HG03039 (cell line): ENCODE results near the gene BATF3.
"Not testable (repeated sequence)": the region's sequence is repeated elsewhere in the genome, so short reads cannot be mapped to it uniquely, and the experiment has no call there.

ENCODE experiments used
- ATAC-seq: cut with Tn5 transposase; IDR thresholded peaks from one replicate; pipeline ENCODE4 v1.9.1; 2021; ENCODE audit warnings: mild to moderate bottlenecking, moderate library complexity; ENCODE audit not compliant: unreplicated experiment

The BATF3 gene

DNA sequence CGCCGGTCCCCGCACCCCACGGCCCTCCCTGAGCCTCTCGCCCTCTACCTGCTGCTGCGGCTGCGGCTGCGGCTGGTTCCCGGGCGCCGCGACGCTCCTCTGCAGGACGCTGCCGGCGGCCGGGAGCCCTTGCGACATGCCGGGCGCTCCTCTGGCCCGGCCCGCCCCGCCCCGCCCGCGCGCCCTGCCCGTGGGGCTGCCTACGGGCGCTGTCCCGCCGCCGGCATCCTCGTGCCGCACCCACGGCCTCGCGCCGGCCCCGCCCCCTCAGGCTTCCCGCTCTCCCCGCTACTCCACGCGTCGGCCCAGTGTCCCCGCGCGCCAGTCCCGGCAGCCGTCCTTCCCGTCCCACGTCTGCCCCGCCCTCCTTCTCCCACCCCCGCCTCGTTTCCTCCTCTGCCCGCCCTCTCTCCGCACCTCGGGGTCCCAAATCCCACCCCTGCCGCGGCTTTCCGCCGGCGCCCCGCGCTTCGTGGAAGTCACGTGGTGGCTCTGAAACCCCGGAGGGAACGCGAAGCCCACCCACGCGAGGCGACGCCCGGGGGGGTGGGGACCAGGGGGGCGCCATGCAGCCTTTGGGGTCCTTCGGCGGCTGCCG lies at the start of gene BATF3:
BATF3 (minus strand) TSS at position 216 of the 598 bp plus-strand sequence; CDS start at position 138, 78 bp downstream.
- ATAC-seq = peak; percentile 19

GRCh38 chr1:212746546-212746945 lies 46.9 kb upstream of the BATF3 start:
- no peak for ATAC-seq

DNA sequence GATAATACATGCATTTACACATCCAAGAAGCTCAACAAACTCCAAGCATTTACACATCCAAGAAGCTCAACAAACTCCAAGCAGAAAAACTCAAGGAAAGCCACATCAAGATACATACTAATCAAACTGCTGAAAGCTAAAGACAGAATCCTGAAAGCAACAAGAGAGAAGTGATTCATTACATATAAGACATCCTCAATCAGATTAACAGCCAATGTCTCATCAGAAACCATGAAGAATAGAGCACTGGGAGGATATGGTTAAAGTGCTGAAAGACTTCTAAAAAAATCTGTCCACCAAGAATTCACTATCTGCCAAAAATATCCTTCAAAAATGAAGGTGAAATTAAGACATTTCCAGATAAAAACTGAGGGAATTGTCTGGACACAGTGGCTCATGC lies 45.7 kb upstream of the BATF3 start:
- no peak for ATAC-seq

DNA sequence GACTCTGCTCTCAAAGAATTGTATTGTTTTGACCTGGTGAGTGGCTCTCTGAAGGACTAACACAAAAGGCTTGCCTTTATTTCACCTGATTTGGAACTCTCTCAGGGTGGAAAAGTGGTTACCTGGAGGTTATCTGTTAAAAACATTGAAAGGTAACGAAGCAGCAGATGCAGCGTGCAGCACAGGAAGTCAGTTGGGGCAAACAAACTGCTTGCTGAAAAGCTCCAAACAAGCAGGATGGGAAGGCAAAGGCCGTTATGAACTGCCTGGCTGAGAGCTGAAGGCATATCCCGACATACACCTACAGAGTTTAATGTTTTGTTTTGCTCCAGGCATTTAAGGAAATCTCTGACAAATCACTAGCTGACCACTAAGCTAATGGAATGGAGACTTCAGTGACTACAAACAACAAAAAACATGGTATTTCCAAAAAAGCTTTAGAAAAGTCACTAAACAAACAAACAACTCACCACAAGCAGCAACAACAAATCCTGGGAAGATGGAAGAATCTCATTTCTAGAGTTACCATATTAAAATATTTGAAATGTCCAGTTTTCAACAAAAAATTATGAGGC lies 44.3 kb upstream of the BATF3 start:
- no peak for ATAC-seq

- ATAC-seq = no peak
These were observed 38.7 kb upstream of the BATF3 start for GRCh38 chr1:212738330-212738729.

DNA sequence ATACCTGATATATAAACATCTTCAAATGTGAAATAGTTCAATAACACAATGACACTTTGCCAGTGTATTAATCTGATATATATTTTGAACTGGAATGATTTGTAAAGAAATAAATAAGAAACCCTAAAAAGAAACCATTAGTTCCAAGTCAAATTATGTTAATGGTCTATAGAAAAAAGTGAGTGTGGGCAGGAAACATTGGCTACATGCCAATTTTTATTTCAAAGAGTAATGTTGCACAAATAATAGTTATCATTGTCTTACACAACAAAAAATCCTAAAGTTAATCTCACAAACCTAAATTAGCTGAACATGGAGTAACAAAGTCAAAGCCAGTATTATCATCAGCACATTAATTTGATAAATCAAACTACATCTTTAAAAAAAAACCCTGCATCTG lies 37.9 kb upstream of the BATF3 start:
- no peak for ATAC-seq

DNA sequence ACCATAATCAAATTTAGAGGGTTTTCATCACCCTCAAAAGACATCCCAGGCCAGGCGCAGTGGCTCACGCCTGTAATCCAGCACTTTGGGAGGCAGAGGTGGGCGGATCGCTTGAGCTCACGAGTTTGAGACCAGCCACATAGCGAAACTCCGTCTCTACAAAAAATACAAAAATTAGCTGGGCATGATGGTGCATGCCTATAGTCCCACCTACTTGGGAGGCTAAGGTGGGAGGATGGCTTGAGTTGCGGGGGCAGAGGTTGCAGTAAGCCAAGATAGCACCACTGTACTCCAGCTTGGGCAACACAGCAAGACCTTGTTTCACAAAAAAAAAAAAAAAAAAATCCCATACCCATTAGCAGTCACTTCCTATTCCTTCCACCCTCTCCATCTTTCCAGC lies 33.5 kb upstream of the BATF3 start:
- no peak for ATAC-seq

GRCh38 chr1:212731630-212732029 lies 32.0 kb upstream of the BATF3 start:
- ATAC-seq = no peak

DNA sequence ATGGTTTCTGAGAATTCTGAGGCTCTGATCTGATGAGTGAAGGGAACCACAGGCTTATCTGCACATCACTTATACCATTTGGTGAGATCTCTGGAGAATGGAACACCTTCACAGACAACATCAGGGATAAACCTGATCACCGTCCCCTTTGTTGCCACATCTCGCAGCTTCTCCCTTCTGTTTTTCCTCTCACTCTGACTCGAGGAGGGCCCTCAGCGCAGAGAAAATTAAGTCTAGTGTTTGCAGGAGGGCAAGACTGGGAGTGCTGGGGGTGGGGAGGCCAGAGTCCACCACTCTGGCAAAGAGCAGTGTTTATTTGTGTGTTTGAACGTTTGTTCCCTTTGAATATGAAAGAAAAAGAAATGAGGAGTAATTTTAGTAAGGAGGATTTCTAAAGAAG lies 29.0 kb upstream of the BATF3 start:
- no peak for ATAC-seq

DNA sequence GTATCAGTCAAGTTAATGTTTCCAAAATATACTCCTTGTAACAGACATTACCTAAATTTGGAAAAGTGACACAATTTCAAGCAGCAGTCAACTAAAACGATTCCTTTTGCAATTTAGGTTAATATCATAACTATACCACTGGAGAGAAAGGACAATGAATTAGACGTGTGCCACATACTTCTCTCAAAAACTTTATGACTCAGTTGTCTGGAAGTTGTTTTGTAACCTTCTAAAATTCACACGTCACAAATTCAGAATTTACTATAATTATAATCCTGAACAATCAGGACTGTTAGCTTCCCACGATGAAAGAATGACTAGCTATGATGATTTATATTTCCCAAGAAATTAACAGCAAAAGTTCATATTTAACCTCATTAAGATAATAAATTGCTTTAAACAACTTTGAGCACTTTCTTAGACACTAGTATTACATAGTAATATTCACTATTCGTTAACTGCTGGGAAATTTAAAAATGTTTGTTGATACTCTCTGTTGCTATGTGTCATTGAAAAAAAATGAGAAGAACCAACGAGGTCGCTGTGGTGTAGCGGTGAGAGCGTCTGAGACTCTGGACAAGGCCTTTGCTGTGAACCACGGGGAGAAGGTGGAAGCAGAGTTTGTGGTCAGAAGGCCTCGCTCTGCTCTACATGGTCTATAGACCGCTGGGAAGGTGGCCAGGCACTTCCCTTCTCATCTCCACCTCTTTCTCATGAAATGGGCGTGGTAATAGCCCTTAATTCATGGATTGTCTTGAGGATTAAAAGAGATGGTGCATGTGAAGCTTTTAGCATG lies 27.9 kb upstream of the BATF3 start:
- no peak for ATAC-seq

DNA sequence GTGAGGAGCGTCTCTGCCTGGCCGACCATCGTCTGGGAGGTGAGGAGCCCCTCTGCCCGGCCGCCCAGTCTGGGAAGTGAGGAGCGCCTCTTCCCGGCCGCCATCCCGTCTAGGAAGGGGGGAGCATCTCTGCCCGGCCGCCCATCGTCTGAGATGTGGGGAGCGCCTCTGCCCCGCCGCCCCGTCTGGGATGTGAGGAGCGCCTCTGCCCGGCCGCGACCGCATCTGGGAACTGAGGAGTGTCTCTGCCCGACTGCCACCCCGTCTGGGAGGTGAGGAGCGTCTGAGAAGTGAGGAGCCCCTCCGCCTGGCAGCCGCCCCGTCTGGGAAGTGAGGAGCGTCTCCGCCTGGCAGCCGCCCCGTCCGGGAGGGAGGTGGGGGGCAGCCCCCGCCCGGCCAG lies 25.0 kb upstream of the BATF3 start:
- ATAC-seq = not testable (repeated sequence)

- ATAC-seq = no peak
These were observed 22.8 kb upstream of the BATF3 start for GRCh38 chr1:212722270-212722957.

DNA sequence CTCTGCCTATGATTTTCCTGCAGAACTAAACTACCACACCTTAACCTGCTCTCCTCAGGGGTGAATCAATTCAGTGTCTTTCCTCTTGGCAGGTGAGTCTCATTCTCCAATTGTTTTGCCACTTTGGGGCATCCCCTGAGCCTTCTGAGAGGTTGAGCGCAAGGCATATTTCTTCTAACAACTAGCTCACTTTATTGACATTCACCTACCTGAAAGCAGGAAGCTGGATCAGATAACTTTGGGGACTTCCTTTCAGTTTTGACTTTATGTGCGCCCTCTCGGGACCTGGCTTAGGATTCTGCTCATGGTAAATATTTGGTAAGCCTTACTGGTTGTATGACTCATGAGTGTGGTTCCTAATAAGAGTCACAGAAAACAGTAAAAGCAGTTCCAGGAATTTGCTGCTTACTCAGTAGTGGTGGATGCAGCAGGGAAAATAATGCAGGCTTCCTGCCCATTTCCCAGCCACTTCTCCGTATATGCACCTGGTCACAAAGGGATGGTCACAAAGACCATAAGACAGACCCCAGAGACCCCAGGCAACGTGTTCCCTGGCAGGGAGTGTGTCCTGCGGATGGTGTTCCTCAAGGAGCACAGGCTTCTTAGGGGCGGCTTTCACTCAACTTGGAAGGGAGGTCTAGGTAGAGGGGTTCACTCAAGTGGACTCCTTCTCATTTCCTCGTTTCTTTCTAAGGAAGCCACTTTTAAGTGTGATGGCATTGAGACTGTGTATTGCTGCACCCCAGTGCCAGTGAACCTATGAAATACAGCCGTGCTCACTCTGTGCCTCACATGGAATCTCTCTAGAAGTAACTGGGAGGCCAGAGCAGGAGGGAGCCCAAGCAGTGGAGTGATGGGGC lies 22.0 kb upstream of the BATF3 start:
- ATAC-seq = no peak

DNA sequence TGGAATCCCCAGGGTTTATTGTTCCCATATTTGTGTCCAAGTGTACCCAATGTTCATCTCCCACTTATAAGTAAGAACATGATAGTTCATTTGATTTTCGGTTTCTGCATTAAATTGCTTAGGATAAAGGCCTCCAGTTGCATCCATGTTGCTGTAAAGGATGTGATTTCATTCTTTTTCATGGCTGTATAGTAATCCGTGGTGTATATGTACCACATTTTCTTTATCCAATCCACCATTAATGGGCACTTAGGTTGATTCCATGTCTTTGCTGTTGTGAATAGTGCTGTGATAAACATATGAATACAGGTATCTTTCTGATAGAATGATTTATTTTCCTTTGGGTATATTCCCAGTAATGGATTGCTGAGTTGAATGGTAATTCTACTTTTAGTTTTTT lies 20.0 kb upstream of the BATF3 start:
- ATAC-seq = no peak

DNA sequence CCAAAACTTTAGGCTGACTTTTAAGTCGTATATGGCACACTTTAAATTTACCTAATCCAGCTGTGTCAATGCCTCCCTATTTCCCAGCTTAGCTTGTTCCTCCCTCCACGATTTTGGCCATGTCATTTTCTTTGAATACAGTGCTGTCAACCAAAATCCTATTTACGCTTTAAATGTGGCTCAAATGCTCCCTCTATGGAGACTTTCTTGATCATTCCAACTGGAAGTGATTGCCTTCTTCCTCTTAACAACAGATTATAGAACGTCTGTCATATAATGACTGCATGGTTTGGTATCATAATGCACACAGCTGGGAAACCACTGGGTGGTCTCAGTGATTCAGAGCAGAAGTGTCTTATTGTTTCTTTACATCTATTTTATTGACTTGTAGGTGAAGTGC lies 18.9 kb upstream of the BATF3 start:
- ATAC-seq = no peak

DNA sequence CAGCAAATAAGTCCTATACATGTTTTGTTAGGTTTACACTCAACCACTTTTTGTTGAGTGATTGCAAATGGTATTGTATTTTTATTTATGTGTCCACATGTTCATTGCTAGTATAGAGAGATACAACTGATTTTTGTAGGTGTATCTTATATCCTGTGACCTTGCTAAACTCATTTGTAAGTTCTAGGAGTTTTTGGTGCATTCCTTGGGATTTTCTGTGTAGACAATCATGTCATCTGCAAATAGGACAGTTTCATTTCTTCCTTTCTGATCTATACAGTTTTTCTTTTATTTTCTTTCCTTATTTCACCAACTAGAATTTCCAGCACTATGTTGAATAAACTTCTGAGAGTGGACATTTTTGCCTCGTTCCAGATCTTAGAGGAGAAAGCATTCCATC lies 16.5 kb upstream of the BATF3 start:
- no peak for ATAC-seq

- no peak for ATAC-seq
These were observed 14.0 kb upstream of the BATF3 start for GRCh38 chr1:212713465-212714136.

GRCh38 chr1:212712451-212713303 lies 13.0 kb upstream of the BATF3 start:
- ATAC-seq = no peak

DNA sequence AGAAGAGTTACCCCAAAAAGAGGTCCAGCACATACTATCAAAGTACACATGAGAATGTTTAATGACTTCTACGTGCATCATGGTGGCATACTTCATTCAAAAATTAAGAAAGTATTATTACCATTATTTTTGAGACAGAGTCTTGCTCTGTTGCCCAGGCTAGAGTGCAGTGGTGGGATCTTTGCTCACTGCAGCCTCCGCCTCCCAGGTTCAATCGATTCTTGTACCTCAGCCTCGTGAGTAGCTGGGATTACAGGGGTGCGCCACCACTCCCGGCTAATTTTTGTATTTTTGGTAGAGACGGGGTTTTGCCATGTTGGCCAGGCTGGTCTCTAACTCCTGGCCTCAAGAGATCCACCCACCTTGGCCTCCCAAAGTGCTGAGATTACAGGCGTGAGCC lies 12.3 kb upstream of the BATF3 start:
- not testable (repeated sequence) for ATAC-seq
